Heart right ventricle (tissue), 16 donors: ENCODE data around the gene AKT3. TPM values are rescaled to one million over a fixed set of nuclear protein-coding genes. Genes with fewer than 3 reads are reported as not detected.

Experiments used
- ATAC-seq, 8 donors: fragments of 200-7000 bp; cut with Tn5 transposase; one replicate each; pipeline ENCODE4 v1.9.1; 2020; ENCODE audit warnings: mild to moderate bottlenecking in 8 of 8, moderate library complexity in 8 of 8, moderate number of reproducible peaks in 1 of 8
- DNase-seq, 2 donors: peaks; one replicate each; pipeline ENCODE4 v3.0.0-alpha.2; 2020
- H3K27ac ChIP-seq, 10 donors: fragments of 200-600 bp; sonication (generic) in 2 of 10; one replicate each; pipeline versions ENCODE4 v1.5.0 to v1.8.0; 2020 to 2022; ENCODE audit warnings: mild to moderate bottlenecking in 3 of 10
- H3K27me3 ChIP-seq, 7 donors: fragments of 200-600 bp; one replicate each; pipeline ENCODE4 v1.8.0; 2021 to 2022; ENCODE audit warnings: mild to moderate bottlenecking in 2 of 7
- H3K36me3 ChIP-seq, 9 donors: fragments of 200-600 bp; sonication (generic) in 1 of 9; one replicate each; pipeline versions ENCODE4 v1.5.0 to v1.8.0; 2020 to 2022; ENCODE audit warnings: mild to moderate bottlenecking in 2 of 9
- H3K4me1 ChIP-seq, 9 donors: fragments of 200-600 bp; sonication (generic) in 1 of 9; one replicate each; pipeline versions ENCODE4 v1.5.0 to v1.8.0; 2020 to 2022; ENCODE audit warnings: mild to moderate bottlenecking in 4 of 9
- H3K4me3 ChIP-seq, 10 donors: fragments of 200-600 bp; sonication (generic) in 2 of 10; one replicate each; pipeline versions ENCODE4 v1.5.0 to v1.8.0; 2020 to 2022; ENCODE audit warnings: mild to moderate bottlenecking in 7 of 10, moderate library complexity in 2 of 10
- H3K9me3 ChIP-seq, 11 donors: fragments of 200-600 bp in 10 of 11; sonication (generic) in 2 of 11; one replicate each; pipeline versions ENCODE4 v1.5.0 to v1.8.0; 2013 to 2022; ENCODE audit warnings: mild to moderate bottlenecking in 2 of 11, control low read depth in 1 of 11, moderate library complexity in 1 of 11
- WGBS, 2 donors: extraction: QIAGEN DNeasy Blood & Tissue Kit; methylation state at CpG; one replicate each; pipeline ENCODE4 v1.1.7; 2013; ENCODE audit warnings: inconsistent platforms in 1 of 2; 5-methylcytosine and 5-hydroxymethylcytosine counted together
- intact Hi-C, 10 donors: fragments of 100-400 bp; cut with DNase I; formaldehyde crosslinking; loops; one replicate each; pipeline versions ENCODE4 v1.11.1 to v1.14.2; 2022
- polyA plus RNA-seq, 2 donors: library from polyadenylated mRNA; stranded (reverse); fragments of 200-250 nt; gene quantifications; one replicate each; pipeline ENCODE4 v1.2.3, GENCODE V29; 2013
- total RNA-seq, 10 donors: library from RNA; stranded (reverse); fragmentation: NEBNext Ultra II Directional in 3 of 10; extraction: Animal tissue kit (Norgen Biotek cat#: 25700) in 3 of 10; gene quantifications; one replicate each; pipeline versions ENCODE4 v1.2.1 to v1.2.4, GENCODE V29; 2021 to 2023
- TF ChIP-seq, protein P1 (sequence below), 9 donors: fragments of 200-600 bp; sonication (generic) in 2 of 9; IDR thresholded peaks; one replicate each; pipeline versions ENCODE4 v1.5.0 to v1.8.0; 2021 to 2022; ENCODE audit warnings: antibody characterized with exemption in 9 of 9, mild to moderate bottlenecking in 5 of 9, moderate library complexity in 1 of 9
- donor health status: Arrhythmogenic right ventricular cardiomyopathy.
- donor health status: ischemic (EF 13 %, LVEDD 7.1; RV severe dilation, severe dysfunction).
- donor health status: healthy with polysubstance abuse.
- donor health status: DM: no; HTN: yes; CAD: no.
- donor health status: DM: no; HTN: no; CAD: no.
- donor health status: ischemic (EF 25% LVEDD 6.9; RV normal size, moderate dysfunction).
- donor health status: ischemic (EF 25% LVEDD 5.7; RV mildly dilated, moderate dysfunction).
- donor health status: healthy.
- donor health status: DM: yes; HTN: yes; CAD: no.
- donor health status: Ischemic cardiomyopathy.
- donor health status: ischemic (EF 35%, LVEDD 5.7; RV mildly dilated, moderate dysfunction).
- donor health status: nonischemic (EF 11% LVEDD 7.7; RV severe dilation, severe dysfunction).
- donor health status: DM: yes; HTN: yes; CAD: no.
- donor health status: PGD.
- donor health status: ischemic (EF 29% LVEDD 5.4; RV normal size, mild dysfunction).
- donor health status: nonischemic (EF 23%, LVEDD 6.1; RV moderate dilation, normal function).

Gene AKT3
- total and polyA plus RNA-seq, 12 donors = 6.5 to 27.6 (median 17.7) TPM

DNA sequence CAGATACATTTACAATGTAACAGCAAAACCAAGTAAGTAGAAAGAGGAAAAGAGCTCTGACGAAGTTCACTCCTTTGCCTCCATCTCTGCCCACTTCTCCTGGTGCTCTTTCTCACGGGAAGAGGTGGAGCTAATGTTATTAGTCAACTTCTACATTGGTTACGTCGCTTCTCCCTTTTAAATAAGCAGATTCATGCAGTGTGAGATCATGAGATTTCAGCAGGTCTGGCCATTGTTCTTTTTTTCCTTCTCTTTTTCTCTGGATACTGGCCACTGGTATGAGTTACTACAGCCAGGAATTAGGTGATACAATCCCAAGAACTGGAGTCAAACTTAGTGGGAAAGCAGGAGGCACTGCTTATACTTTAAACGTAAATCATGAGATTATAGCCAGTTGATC lies 207.1 kb downstream of the AKT3 start:
- DNase-seq = no peak
- ATAC-seq = no peak
- no peak overlapping the region for H3K4me3 ChIP-seq
- peaks cover 0 to 34% (median 7%) of the 10 kb centered on the region in 9 donors for H3K36me3 ChIP-seq
- H3K27ac ChIP-seq = no peak overlapping the region
- H3K9me3 ChIP-seq = peaks cover 0 to 43% (median 24%) of the 10 kb centered on the region in 11 donors
- WGBS, 2 donors = 86 to 92% methylated on average over 5 of the region's 5 CpGs
- TF ChIP-seq, protein P1, sequence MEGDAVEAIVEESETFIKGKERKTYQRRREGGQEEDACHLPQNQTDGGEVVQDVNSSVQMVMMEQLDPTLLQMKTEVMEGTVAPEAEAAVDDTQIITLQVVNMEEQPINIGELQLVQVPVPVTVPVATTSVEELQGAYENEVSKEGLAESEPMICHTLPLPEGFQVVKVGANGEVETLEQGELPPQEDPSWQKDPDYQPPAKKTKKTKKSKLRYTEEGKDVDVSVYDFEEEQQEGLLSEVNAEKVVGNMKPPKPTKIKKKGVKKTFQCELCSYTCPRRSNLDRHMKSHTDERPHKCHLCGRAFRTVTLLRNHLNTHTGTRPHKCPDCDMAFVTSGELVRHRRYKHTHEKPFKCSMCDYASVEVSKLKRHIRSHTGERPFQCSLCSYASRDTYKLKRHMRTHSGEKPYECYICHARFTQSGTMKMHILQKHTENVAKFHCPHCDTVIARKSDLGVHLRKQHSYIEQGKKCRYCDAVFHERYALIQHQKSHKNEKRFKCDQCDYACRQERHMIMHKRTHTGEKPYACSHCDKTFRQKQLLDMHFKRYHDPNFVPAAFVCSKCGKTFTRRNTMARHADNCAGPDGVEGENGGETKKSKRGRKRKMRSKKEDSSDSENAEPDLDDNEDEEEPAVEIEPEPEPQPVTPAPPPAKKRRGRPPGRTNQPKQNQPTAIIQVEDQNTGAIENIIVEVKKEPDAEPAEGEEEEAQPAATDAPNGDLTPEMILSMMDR (IDR thresholded peaks at IDR 0.05) = no peak
- H3K4me1 ChIP-seq = no peaks in the 10 kb centered on the region
- H3K27me3 ChIP-seq = no peaks in the 10 kb centered on the region
- intact Hi-C loops = no loop called here

DNA sequence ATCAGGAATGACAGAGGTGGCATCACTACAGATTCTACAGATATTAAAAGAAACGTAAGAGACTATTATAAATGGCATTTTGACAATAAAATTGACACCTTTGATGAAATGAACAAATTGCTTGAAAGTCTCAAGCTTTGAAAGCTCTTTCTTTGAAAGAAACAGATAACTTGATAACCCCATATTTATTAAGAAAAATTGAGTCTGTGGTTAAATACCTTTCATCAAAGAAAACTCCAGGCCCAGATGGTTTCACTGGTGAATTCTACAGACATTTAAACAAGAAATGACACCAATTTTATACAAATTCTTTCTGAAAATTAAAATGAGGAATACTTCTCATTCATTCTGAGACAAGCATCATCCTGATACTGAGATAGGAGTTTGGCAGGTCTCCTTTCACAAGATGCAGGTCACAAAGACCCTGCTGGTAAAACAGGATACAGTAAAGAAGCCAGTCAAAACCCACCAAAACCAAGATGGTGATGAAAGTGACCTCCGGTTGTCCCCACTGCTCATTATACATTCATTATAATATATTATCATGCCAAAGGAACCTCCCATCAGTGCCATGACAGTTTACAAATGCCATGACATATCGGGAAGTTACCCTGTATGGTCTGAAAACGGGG lies 210.9 kb downstream of the AKT3 start:
- no peak for ATAC-seq
- Histone ChIP-seq H3K4me3 (no peak overlapping the region), H3K27ac (no peak overlapping the region), H3K4me1 (no peaks in the 10 kb centered on the region), H3K27me3 (no peaks in the 10 kb centered on the region), H3K9me3 (peaks cover 0 to 25% (median 11%) of the 10 kb centered on the region in 11 donors), H3K36me3 (peaks cover 0 to 22% (median 0%) of the 10 kb centered on the region in 9 donors)
- intact Hi-C loops = no loop called here
- WGBS, 2 donors = 97 to 99% methylated on average over 4 of the region's 4 CpGs
- no peak for DNase-seq
- TF ChIP-seq, protein P1 (IDR thresholded peaks at IDR 0.05) = no peak

DNA sequence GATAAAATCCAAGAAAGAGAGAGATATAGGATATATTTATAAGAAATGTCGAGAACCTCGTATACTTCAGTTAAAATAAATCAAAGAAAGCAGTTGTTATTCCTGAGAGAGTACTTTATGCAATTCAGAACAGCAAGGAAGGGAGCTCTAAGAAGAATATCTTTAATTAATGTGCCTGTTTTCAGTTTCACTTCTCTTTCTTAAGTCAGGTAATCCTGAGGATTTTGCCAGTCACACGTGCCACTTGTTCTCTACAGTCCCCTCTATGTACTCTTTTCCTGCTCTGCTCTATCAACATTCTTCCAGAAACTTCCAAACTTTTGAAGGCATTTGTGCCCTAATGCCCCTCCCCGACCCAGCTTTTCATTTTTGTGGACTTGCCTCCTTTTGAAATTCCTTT lies 211.9 kb downstream of the AKT3 start:
- DNase-seq (no peak), ATAC-seq (no peak)
- no peak overlapping the region for H3K27ac ChIP-seq
- no peaks in the 10 kb centered on the region for H3K4me1 ChIP-seq
- no peak overlapping the region for H3K4me3 ChIP-seq
- 79 to 86% methylated on average over 4 of the region's 4 CpGs for WGBS, 2 donors
- TF ChIP-seq, protein P1 (IDR thresholded peaks at IDR 0.05) = no peak
- intact Hi-C loops = no loop called here
- peaks cover 0 to 29% (median 11%) of the 10 kb centered on the region in 11 donors for H3K9me3 ChIP-seq
- no peaks in the 10 kb centered on the region for H3K27me3 ChIP-seq
- peaks cover 0 to 26% (median 0%) of the 10 kb centered on the region in 9 donors for H3K36me3 ChIP-seq

- DNase-seq = no peak
- TF ChIP-seq, protein P1 (IDR thresholded peaks at IDR 0.05) = no peak
- intact Hi-C loops = no loop called here
- 98 to 100% methylated on average over 2 of the region's 2 CpGs for WGBS, 2 donors
- Histone ChIP-seq H3K27ac (no peak overlapping the region), H3K27me3 (no peaks in the 10 kb centered on the region), H3K36me3 (peaks cover 0 to 28% (median 5%) of the 10 kb centered on the region in 9 donors), H3K9me3 (peaks cover 0 to 13% (median 2%) of the 10 kb centered on the region in 11 donors), H3K4me3 (no peak overlapping the region), H3K4me1 (no peaks in the 10 kb centered on the region)
- no peak for ATAC-seq
These were observed 221.6 kb downstream of the AKT3 start for GRCh38 chr1:243628476-243628907.
